Suprapubic skin (tissue), 4 donors: Measurements from ENCODE around the gene GRID2.

Experiments used
- EP300 ChIP-seq: sonication (generic); formaldehyde crosslinking; IDR thresholded peaks from one replicate; pipeline ENCODE4 v1.6.1; 2017; ENCODE audit warnings: antibody characterized with exemption
- POLR2A ChIP-seq, 2 donors: fragments of 450-650 bp; IDR thresholded peaks; one replicate each; pipeline ENCODE4 v1.6.1; 2017; ENCODE audit warnings: antibody characterized with exemption in 2 of 2, mild to moderate bottlenecking in 2 of 2, moderate library complexity in 2 of 2
- POLR2AphosphoS5 ChIP-seq, 3 donors: sonication (generic); formaldehyde crosslinking; IDR thresholded peaks; one replicate each; pipeline ENCODE4 v1.6.1; 2017; ENCODE audit warnings: antibody characterized with exemption in 3 of 3
- TF ChIP-seq, protein P1 (sequence below), 2 donors: fragments of 200-600 bp in 1 of 2; fragments of 450-650 bp in 1 of 2; sonication (generic) in 1 of 2; IDR thresholded peaks; one replicate each; pipeline ENCODE4 v1.5.1; 2016 to 2019; ENCODE audit warnings: antibody characterized with exemption in 2 of 2, mild to moderate bottlenecking in 1 of 2, moderate library complexity in 1 of 2

DNA sequence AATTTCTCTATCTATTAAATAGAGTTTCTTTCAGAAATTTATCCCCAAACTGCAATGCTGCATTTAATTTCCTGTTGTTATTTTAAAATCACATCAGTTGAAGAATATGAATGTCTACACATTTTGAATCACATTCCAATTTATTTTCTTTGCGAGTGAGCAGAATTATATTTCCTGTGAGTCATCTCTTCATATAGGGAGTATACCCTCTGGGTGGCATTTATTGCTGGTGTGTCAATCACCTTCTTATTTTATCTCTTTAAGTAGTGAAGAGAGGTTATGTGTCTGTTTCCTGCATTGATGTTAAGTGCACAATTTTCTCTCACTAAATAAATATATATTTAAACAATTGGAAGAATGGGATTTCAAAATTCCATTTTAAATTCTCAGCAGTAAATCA is 1013.8 kb downstream of the GRID2 start:
- TF ChIP-seq, protein P1, sequence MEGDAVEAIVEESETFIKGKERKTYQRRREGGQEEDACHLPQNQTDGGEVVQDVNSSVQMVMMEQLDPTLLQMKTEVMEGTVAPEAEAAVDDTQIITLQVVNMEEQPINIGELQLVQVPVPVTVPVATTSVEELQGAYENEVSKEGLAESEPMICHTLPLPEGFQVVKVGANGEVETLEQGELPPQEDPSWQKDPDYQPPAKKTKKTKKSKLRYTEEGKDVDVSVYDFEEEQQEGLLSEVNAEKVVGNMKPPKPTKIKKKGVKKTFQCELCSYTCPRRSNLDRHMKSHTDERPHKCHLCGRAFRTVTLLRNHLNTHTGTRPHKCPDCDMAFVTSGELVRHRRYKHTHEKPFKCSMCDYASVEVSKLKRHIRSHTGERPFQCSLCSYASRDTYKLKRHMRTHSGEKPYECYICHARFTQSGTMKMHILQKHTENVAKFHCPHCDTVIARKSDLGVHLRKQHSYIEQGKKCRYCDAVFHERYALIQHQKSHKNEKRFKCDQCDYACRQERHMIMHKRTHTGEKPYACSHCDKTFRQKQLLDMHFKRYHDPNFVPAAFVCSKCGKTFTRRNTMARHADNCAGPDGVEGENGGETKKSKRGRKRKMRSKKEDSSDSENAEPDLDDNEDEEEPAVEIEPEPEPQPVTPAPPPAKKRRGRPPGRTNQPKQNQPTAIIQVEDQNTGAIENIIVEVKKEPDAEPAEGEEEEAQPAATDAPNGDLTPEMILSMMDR (IDR thresholded peaks at IDR 0.05), result no peak
- TF ChIP-seq EP300 (no peak), POLR2AphosphoS5 (IDR thresholded peaks at IDR 0.05) (no peak), POLR2A (IDR thresholded peaks at IDR 0.05) (no peak)
